Measurements from ENCODE around the gene DNAJC10.

Gene DNAJC10

GRCh38 chr2:182817558-182817957 lies 101.5 kb downstream of the DNAJC10 start:
- TF ChIP-seq CTCF (IDR thresholded peaks at IDR 0.05; ENCODE audit: control insufficient read depth, insufficient read depth, low read depth, low read length, missing control alignments): no peak
- DNase-seq (ENCODE audit: low read depth): no peak

DNA sequence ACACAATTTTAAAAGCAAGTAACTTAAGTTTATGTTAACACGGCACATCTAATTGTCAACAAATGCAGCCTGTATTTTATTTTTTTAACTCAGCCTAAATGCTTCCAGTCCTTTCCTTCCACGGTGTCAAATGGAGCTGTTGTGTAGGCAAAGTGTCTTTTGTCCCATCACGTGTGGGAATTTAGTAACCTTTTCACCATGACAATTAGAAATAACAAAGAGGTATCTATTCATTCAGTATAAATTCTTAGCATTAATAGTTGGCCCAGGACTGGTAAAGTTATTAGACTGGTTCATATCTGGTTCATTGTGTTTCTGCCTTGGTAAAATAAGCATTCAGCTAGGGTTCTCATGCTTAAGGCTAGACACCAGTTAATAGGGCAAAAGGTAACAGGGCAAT lies 102.4 kb downstream of the DNAJC10 start:
- no peak for TF ChIP-seq CTCF (IDR thresholded peaks at IDR 0.05; ENCODE audit: control insufficient read depth, insufficient read depth, low read depth, low read length, missing control alignments)
- no peak overlapping the region for H3K4me3 ChIP-seq (ENCODE audit: control insufficient read depth, low read depth, low read length)
- DNase-seq (ENCODE audit: low read depth): no peak

More at GRCh38 chr2:182817558-182817957, 101.5 kb downstream of the DNAJC10 start:
- H3K4me3 ChIP-seq (ENCODE audit: control insufficient read depth, low read depth, low read length): no peak overlapping the region

GRCh38 chr2:182818925-182819324 lies 102.9 kb downstream of the DNAJC10 start:
- no peak for DNase-seq (ENCODE audit: low read depth)
- no peak for TF ChIP-seq CTCF (IDR thresholded peaks at IDR 0.05; ENCODE audit: control insufficient read depth, insufficient read depth, low read depth, low read length, missing control alignments)
- no peak overlapping the region for H3K4me3 ChIP-seq (ENCODE audit: control insufficient read depth, low read depth, low read length)

GRCh38 chr2:182819412-182819811 lies 103.4 kb downstream of the DNAJC10 start:
- no peak for TF ChIP-seq CTCF (IDR thresholded peaks at IDR 0.05; ENCODE audit: control insufficient read depth, insufficient read depth, low read depth, low read length, missing control alignments)
- H3K4me3 ChIP-seq (ENCODE audit: control insufficient read depth, low read depth, low read length): no peak overlapping the region

DNA sequence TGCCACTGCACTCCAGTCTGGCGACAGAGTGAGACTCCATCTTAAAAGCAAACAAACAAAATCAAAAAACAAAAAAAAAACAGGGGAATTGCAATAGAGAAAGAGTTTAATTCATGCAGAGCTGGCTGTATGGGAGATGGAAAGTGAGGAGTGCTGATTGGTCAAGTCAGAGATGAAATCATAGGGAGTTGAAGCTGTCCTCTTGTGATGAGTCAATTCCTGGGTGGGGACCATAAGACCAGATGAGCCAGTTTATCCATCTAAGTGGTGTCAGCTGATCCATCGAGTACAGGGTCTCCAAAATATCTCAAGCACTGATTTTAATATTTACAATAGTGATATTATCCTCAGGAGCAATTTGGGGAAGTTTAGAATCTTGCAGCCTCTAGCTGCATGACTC lies 105.1 kb downstream of the DNAJC10 start:
- DNase-seq (ENCODE audit: low read depth): no peak
- TF ChIP-seq CTCF (IDR thresholded peaks at IDR 0.05; ENCODE audit: control insufficient read depth, insufficient read depth, low read depth, low read length, missing control alignments): no peak
- H3K4me3 ChIP-seq (ENCODE audit: control insufficient read depth, low read depth, low read length): no peak overlapping the region

More at GRCh38 chr2:182819412-182819811, 103.4 kb downstream of the DNAJC10 start:
- DNase-seq (ENCODE audit: low read depth): no peak

GRCh38 chr2:182822733-182823132 lies 106.7 kb downstream of the DNAJC10 start:
- TF ChIP-seq CTCF (IDR thresholded peaks at IDR 0.05; ENCODE audit: control insufficient read depth, insufficient read depth, low read depth, low read length, missing control alignments): no peak

More at GRCh38 chr2:182822733-182823132, 106.7 kb downstream of the DNAJC10 start:
- DNase-seq (ENCODE audit: low read depth): no peak
- no peak overlapping the region for H3K4me3 ChIP-seq (ENCODE audit: control insufficient read depth, low read depth, low read length)

Measured in AG09309 (cell line).